Measurements from ENCODE around the gene DSCAML1.
"Not testable (repeated sequence)": the region's sequence is repeated elsewhere in the genome, so short reads cannot be mapped to it uniquely, and the experiment has no call there.

DNA sequence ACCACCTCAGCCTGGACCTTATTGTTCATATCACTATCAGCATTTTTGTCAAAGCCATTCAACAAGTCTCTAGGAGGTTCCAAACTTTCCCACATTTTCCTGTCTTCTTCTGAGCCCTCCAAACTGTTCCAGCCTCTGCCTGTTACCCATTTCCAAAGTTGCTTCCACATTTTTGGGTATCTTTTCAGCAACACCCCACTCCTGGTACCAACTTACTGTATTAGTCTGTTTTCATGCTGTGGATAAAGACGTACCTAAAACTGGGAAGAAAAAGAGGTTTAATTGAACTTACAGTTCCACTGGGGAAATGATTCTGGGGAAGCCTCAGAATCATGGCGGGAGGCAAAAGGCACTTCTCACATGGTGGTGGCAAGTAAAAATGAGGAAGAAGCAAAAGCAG, 391.1 kb downstream of the DSCAML1 start:
- TF ChIP-seq, protein P1, sequence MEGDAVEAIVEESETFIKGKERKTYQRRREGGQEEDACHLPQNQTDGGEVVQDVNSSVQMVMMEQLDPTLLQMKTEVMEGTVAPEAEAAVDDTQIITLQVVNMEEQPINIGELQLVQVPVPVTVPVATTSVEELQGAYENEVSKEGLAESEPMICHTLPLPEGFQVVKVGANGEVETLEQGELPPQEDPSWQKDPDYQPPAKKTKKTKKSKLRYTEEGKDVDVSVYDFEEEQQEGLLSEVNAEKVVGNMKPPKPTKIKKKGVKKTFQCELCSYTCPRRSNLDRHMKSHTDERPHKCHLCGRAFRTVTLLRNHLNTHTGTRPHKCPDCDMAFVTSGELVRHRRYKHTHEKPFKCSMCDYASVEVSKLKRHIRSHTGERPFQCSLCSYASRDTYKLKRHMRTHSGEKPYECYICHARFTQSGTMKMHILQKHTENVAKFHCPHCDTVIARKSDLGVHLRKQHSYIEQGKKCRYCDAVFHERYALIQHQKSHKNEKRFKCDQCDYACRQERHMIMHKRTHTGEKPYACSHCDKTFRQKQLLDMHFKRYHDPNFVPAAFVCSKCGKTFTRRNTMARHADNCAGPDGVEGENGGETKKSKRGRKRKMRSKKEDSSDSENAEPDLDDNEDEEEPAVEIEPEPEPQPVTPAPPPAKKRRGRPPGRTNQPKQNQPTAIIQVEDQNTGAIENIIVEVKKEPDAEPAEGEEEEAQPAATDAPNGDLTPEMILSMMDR (IDR thresholded peaks at IDR 0.05), result not testable (repeated sequence)
- TF ChIP-seq POLR2A (IDR thresholded peaks at IDR 0.05), result not testable (repeated sequence)
